OCI-M1 (cell line): Measurements from ENCODE around the gene WDR37.

Experiments
- DNase-seq: peaks from one replicate; lab custom pipeline; 2025; lab: John Stamatoyannopoulos, UW

Gene WDR37

GRCh38 chr10:1169981-1170866 lies 114.0 kb downstream of the WDR37 start:
- DNase-seq = no peak

DNA sequence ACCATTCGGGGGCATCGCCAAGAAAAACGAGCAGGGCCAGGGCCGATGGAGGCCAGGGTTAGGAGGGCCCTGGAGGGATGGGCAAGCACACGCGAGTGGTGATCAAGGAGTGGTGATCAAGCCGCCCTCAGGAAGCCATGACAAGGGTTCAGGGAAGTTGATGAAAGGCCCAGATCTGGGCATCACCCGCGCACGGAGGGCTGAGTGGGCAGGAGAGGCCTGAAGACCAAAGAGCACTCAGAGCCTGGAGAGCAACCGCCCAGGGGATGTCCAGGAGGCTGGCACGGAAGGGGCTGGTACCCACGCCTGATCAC lies 114.6 kb downstream of the WDR37 start:
- DNase-seq = no peak

DNA sequence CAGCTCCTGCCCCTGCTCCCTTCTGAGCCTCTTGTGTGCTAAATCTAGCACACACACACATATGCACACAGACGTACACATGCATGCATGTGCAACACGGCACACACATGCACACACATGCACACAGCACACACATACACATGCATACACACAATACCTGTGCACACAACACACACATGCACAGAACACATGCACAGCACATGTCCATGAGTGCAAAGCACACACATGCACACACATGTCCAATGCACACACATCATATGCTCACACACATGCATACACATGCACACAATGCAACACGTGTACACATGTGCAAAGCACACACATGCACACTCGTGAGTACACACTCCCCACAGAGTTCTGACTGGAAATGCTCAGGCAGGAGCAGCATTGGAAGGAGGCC lies 115.0 kb downstream of the WDR37 start:
- DNase-seq = no peak

GRCh38 chr10:1171586-1171985 lies 115.4 kb downstream of the WDR37 start:
- DNase-seq = no peak

DNA sequence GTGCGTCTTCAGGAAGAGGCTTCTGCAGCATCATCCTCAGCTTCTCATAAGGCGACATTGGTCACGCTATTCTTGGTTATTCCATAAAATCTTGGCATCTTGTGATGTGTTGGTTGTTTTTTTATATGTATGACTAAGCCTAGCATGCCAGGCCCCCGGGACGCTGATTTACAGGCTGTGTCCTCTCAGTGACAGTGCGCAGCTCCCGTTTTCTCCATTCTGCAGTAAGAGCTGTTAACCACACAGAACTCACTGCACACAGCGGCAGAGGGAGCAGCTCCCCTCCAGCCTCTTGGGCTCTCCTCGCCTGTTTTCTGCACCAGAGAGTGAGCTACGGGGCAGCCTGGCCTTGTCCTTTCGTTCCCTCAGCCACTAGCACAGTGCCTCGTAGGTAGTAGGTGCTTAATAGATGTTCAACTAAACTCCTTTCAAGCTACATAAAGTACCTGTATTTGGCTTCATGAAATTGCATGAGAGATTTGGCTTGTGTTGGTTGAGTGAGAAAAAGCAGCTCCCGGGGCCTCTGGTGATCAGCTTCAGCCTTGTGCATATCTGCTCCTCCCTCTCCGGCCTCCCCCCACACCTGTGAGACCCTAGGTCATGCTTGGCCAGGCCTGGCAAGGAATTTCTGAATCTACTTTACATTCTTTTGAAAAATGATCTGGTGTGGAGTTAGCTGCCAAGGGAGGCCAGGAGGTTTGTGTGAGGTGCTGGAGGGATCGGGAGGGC lies 116.2 kb downstream of the WDR37 start:
- no peak for DNase-seq

GRCh38 chr10:1173091-1173490 lies 116.9 kb downstream of the WDR37 start:
- no peak for DNase-seq

DNA sequence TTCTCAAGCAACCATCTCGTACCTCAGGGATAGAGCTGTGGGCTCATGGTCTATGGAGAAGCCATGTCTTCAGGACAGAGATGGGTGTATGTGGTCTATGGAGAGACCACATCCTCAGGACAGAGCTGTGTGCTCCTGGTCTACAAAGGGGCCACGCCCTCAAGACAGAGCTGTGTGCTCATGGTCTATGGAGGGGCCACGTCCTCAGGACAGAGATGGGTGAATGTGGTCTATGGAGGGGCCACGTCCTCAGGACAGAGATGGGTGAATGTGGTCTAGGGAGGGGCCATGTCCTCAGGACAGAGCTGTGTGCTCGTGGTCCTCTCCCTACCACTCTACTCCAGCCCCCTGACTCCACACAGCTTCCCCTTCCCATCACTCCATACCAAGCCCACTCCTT lies 117.8 kb downstream of the WDR37 start:
- DNase-seq = no peak

GRCh38 chr10:1175956-1176565 lies 119.9 kb downstream of the WDR37 start:
- DNase-seq = no peak

DNA sequence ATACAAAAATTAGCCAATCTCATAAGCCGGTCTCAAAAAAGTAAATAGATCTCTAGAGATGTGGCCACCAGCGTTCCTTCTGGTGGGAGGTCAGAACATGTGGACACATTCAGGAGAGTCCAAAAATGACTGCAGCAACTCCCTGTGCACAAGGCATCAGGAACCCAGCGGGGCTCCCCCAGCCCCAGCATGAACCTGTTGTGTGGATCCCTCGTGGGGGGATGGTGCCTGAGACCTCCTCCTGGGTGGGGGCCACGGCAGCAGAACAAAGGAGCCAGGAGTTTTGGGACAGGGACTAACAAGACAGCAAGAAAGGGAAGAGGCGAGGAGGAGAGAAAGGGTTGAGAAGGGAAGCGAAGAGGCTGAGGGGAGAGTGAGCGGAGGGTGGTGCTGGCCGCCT lies 121.8 kb downstream of the WDR37 start:
- DNase-seq = no peak

DNA sequence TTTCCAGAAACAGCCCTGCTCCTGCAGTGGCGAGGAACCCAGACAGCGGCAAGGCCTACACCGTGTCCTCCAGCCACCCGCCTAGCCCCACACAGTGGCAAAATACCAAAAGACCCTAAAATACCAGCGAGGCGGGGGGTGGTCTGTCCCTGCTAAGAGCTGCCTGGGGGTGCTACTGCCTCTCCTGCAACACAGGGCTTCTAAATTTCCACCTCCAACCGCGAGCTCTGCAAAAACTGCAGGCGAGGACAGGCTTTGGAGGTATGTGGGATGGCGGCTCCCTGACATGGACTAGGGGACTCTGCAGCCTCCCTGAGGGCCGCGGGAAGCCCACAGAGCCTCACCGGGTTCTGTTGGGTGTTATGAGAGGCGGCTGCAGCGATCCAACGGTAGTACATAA lies 122.3 kb downstream of the WDR37 start:
- no peak for DNase-seq

DNA sequence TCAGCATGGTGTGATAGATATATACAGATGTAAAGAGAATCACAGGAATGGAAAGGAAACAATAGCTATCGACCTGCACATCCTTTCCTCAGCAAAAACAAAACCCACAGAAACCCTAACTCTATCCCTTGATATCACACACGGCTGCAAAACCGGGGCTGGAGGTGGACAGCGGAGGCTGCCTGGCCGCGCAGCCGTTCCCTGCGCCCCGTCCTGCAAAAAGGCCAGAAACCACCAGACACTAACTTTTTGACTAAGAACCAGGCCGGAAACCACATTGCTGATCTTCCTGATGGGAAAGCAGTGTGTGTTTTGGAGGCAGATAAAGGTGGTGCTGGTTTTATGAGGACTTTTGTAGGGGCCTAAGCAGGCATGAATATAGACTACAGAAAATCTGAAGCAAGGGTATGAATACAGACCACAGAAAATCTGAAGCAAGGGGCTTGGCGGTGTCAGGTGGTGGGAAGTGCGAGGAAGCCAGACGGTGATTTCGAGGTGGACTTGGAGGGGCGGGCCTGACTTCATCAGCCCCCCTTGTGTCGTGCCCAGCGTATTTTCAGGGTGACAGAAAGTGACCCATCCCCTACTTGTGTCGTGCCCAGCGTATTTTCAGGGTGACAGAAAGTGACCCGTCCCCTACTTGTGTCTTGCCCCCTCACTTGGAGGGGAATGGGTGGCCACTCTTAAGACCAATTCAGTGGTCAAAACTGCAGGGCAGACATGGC lies 123.3 kb downstream of the WDR37 start:
- no peak for DNase-seq

DNA sequence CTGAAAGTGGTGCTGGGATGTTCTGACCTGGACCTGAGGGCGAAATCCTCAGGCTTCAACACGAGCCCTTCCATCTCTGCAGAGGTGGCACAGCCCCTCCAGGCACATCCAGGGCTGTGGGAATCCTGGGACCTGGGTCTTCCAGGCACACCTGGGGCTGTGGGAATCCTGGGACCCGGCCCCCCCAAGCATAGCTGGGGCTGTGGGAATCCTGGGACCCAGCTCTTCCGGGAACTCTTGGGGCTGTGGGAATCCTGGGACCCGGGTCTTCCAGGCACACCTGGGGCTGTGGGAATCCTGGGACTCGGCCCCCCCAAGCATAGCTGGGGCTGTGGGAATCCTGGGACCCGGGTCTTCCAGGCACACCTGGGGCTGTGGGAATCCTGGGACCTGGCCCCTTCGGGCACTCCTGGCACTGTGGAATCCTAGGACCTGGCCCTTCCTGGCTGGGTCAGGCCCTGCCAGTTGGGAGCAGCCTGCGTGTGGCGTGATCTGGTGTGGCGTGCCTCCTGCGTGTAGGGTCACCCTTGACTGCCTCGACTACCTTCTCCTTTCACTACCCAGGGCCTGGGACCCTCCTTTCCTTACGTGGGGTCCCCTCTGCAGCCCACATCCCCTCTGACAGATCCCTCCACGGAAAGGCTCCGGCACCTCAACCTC lies 124.0 kb downstream of the WDR37 start:
- no peak for DNase-seq

DNA sequence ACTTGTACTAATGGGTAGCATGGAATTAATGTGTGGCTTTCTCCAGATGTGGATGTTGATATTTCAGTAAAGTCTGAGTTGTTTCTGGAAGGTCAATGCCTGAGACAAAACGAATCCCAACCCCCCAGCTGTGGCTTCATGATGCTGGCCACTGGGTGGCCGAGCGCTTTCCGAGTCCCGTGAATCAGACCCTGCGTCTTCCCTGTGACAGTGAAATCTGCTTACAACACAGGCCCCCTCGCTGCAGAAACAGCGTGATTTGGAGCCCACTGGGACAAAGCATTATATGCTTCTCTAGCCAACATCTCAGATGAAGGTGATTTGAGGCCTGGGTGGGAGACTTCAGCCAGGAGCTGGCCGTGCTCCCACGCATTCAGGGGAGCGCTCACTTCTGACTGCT lies 124.7 kb downstream of the WDR37 start:
- no peak for DNase-seq
